Mammary epithelial cell (primary cell): ENCODE measurements around the gene TMEM82.

ENCODE experiments used
- CTCF ChIP-seq, 2 donors: IDR thresholded peaks in 1 of 2; conservative IDR thresholded peaks in 1 of 2; 2 replicates each; pipeline ENCODE4 v1.5.1; 2011 to 2012; ENCODE audit warnings: inconsistent platforms in 2 of 2, low read length in 2 of 2, mild to moderate bottlenecking in 2 of 2, control low read depth in 1 of 2, low read depth in 1 of 2; ENCODE audit not compliant: insufficient read depth in 1 of 2; ENCODE audit errors: extremely low read depth in 1 of 2
- EZH2 ChIP-seq: IDR thresholded peaks from 2 replicates; pipeline ENCODE4 v1.6.1; 2012; ENCODE audit warnings: low read length, inconsistent platforms, borderline replicate concordance

GRCh38 chr1:15756143-15757015 is 14.1 kb downstream of the TMEM82 start:
- TF ChIP-seq CTCF (conservative IDR thresholded peaks at IDR 0.05 in 1 of 2, IDR thresholded peaks at IDR 0.05 in 1 of 2; ENCODE audit: extremely low read depth in 1 of 2, insufficient read depth in 1 of 2, low read depth in 1 of 2, low read length in 2 of 2) (no peak), EZH2 (no peak)
